Measurements from ENCODE around the gene MYOF. TPM values are rescaled to one million over a fixed set of nuclear protein-coding genes. Genes with fewer than 3 reads are reported as not detected.

Gene MYOF
- polyA plus RNA-seq, 1 of the 3 experiments (the other 2 are of a cell fraction), result 103 TPM

DNA sequence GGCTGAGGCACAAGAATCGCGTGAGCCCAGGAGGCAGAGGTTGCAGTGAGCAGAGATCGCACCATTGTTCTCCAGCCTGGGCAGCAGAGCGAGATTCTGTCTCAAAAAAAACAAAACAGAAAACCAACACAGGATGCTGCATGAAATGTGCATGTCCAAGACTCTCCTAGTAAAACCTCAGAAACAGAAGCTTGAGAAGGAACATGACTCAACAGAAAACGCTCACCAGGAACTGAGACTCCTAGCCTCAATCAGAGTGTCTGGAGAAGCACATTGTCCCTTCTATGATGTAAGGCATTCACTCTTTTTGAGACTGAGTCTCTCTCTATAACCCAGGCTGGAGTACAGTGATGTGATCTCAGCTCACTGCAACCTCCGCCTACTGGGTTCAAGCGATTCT, 168.3 kb downstream of the MYOF start:
- Histone ChIP-seq H4K20me1 (ENCODE audit: insufficient read depth) (no peaks in the 10 kb centered on the region), H3K4me1 (ENCODE audit: control insufficient read depth in 1 of 2, insufficient read depth in 2 of 2, low read depth in 1 of 2, low read length in 1 of 2) (peaks cover 0 to 5% of the 10 kb centered on the region in 2 experiments; a peak in 1 of 4 replicates), H3K36me3 (replicated peaks in 1 of 2; ENCODE audit: control insufficient read depth in 1 of 2, insufficient read depth in 2 of 2, low read length in 1 of 2) (peaks cover 25 to 67% of the 10 kb centered on the region in 2 experiments), H3K4me2 (no peak overlapping the region), H3K27me3 (ENCODE audit: insufficient read depth) (no peaks in the 10 kb centered on the region), H3K9ac (no peak overlapping the region), H3K4me3 (ENCODE audit: low read depth in 2 of 2, low read length in 1 of 2) (no peak overlapping the region), H3F3A (replicated peaks; ENCODE audit: insufficient read depth) (no peaks in the 10 kb centered on the region), H3K79me2 (ENCODE audit: insufficient read depth) (no peaks in the 10 kb centered on the region), H3K27ac (ENCODE audit: low read depth in 2 of 2, low read length in 1 of 2) (no peak overlapping the region), H3K9me3 (no peaks in the 10 kb centered on the region), H3K9me2 (no peaks in the 10 kb centered on the region), H2AFZ (ENCODE audit: low read depth) (no peak overlapping the region)
- ChIA-PET POLR2A (no interaction called here), CTCF (interaction anchor here (1.0 kb wide), 1 partner anchor 39 kb away, joined by 4 read pairs; no protein-coding TSS in a partner anchor)
- WGBS (ENCODE audit: low lambda C conversion rate), result 97% methylated on average over 7 of the region's 7 CpGs
- DNase-seq, result no peak
- no peak for TF ChIP-seq RFX5 (IDR thresholded peaks at IDR 0.05; ENCODE audit: low read length)
- TF ChIP-seq YY1 (IDR thresholded peaks at IDR 0.05; ENCODE audit: low read depth), result no peak
- TF ChIP-seq, protein P1, sequence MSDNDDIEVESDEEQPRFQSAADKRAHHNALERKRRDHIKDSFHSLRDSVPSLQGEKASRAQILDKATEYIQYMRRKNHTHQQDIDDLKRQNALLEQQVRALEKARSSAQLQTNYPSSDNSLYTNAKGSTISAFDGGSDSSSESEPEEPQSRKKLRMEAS (IDR thresholded peaks at IDR 0.05; ENCODE audit: low read depth), result no peak
- TF ChIP-seq RAD21 (IDR thresholded peaks at IDR 0.05; ENCODE audit: low read length), result no peak
- no peak for TF ChIP-seq NRF1 (IDR thresholded peaks at IDR 0.05; ENCODE audit: low read depth, low read length)
- TF ChIP-seq, protein P2, sequence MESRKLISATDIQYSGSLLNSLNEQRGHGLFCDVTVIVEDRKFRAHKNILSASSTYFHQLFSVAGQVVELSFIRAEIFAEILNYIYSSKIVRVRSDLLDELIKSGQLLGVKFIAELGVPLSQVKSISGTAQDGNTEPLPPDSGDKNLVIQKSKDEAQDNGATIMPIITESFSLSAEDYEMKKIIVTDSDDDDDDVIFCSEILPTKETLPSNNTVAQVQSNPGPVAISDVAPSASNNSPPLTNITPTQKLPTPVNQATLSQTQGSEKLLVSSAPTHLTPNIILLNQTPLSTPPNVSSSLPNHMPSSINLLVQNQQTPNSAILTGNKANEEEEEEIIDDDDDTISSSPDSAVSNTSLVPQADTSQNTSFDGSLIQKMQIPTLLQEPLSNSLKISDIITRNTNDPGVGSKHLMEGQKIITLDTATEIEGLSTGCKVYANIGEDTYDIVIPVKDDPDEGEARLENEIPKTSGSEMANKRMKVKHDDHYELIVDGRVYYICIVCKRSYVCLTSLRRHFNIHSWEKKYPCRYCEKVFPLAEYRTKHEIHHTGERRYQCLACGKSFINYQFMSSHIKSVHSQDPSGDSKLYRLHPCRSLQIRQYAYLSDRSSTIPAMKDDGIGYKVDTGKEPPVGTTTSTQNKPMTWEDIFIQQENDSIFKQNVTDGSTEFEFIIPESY (IDR thresholded peaks at IDR 0.05; ENCODE audit: borderline replicate concordance, low read depth), result no peak
- TF ChIP-seq, protein P3, sequence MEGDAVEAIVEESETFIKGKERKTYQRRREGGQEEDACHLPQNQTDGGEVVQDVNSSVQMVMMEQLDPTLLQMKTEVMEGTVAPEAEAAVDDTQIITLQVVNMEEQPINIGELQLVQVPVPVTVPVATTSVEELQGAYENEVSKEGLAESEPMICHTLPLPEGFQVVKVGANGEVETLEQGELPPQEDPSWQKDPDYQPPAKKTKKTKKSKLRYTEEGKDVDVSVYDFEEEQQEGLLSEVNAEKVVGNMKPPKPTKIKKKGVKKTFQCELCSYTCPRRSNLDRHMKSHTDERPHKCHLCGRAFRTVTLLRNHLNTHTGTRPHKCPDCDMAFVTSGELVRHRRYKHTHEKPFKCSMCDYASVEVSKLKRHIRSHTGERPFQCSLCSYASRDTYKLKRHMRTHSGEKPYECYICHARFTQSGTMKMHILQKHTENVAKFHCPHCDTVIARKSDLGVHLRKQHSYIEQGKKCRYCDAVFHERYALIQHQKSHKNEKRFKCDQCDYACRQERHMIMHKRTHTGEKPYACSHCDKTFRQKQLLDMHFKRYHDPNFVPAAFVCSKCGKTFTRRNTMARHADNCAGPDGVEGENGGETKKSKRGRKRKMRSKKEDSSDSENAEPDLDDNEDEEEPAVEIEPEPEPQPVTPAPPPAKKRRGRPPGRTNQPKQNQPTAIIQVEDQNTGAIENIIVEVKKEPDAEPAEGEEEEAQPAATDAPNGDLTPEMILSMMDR (IDR thresholded peaks at IDR 0.05), result no peak
- no peak for TF ChIP-seq JUND (IDR thresholded peaks at IDR 0.05)
- TF ChIP-seq, protein P4, sequence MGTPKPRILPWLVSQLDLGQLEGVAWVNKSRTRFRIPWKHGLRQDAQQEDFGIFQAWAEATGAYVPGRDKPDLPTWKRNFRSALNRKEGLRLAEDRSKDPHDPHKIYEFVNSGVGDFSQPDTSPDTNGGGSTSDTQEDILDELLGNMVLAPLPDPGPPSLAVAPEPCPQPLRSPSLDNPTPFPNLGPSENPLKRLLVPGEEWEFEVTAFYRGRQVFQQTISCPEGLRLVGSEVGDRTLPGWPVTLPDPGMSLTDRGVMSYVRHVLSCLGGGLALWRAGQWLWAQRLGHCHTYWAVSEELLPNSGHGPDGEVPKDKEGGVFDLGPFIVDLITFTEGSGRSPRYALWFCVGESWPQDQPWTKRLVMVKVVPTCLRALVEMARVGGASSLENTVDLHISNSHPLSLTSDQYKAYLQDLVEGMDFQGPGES (IDR thresholded peaks at IDR 0.05; ENCODE audit: low read depth, low read length), result no peak
- no peak for TF ChIP-seq MXI1 (IDR thresholded peaks at IDR 0.05; ENCODE audit: low read depth, low read length)
- TF ChIP-seq RXRA (IDR thresholded peaks at IDR 0.05; ENCODE audit: borderline replicate concordance, low read depth), result no peak
- no peak for TF ChIP-seq EP300 (IDR thresholded peaks at IDR 0.05; ENCODE audit: borderline replicate concordance in 1 of 2, low read depth in 1 of 2, low read length in 1 of 2)
- no peak for TF ChIP-seq FOXM1 (IDR thresholded peaks at IDR 0.05; ENCODE audit: low read depth)
- TF ChIP-seq USF2 (IDR thresholded peaks at IDR 0.05; ENCODE audit: borderline replicate concordance, low read depth, low read length), result no peak
- TF ChIP-seq FOSL2 (IDR thresholded peaks at IDR 0.05; ENCODE audit: borderline replicate concordance, low read depth), result no peak
- no peak for TF ChIP-seq GABPA (IDR thresholded peaks at IDR 0.05; ENCODE audit: low read depth)
- no peak for TF ChIP-seq SMC3 (IDR thresholded peaks at IDR 0.05; ENCODE audit: low read depth, low read length)
- TF ChIP-seq, protein P5, sequence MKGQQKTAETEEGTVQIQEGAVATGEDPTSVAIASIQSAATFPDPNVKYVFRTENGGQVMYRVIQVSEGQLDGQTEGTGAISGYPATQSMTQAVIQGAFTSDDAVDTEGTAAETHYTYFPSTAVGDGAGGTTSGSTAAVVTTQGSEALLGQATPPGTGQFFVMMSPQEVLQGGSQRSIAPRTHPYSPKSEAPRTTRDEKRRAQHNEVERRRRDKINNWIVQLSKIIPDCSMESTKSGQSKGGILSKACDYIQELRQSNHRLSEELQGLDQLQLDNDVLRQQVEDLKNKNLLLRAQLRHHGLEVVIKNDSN (IDR thresholded peaks at IDR 0.05; ENCODE audit: borderline replicate concordance, low read depth), result no peak
- no peak for TF ChIP-seq MEF2A (IDR thresholded peaks at IDR 0.05; ENCODE audit: borderline replicate concordance, low read depth)

All from SK-N-SH (cell line).